SK-N-SH treated with all-trans-retinoic acid at 6 μM for 48 hours (cell line): ENCODE results near the gene DIP2C.
"Not testable (repeated sequence)": the region's sequence is repeated elsewhere in the genome, so short reads cannot be mapped to it uniquely, and the experiment has no call there.

Experiments
- ATAC-seq: fragments of 200-7000 bp; cut with Tn5 transposase; 3 replicates; pipeline ENCODE4 v1.9.1; 2020; ENCODE audit warnings: mild to moderate bottlenecking, moderate library complexity
- ARNTL ChIP-seq: fragments of 450-650 bp; formaldehyde crosslinking; IDR thresholded peaks from 2 replicates; pipeline ENCODE4 v1.5.0; 2020; ENCODE audit warnings: low read depth, mild to moderate bottlenecking, moderate library complexity, borderline replicate concordance
- BACH2 ChIP-seq: fragments of 250-450 bp; sonication (Bioruptor Pico); IDR thresholded peaks from 2 replicates; pipeline ENCODE4 v1.9.0; 2021; ENCODE audit warnings: mild to moderate bottlenecking, borderline replicate concordance
- CSRNP3 ChIP-seq: fragments of 250-450 bp; sonication (Bioruptor Pico); IDR thresholded peaks from 2 replicates; pipeline ENCODE4 v1.5.1; 2021; ENCODE audit warnings: mild to moderate bottlenecking, moderate library complexity
- ESRRG ChIP-seq: fragments of 250-450 bp; sonication (Bioruptor Pico); IDR thresholded peaks from 2 replicates; pipeline ENCODE4 v1.6.1; 2021; ENCODE audit warnings: mild to moderate bottlenecking
- GLIS3 ChIP-seq: fragments of 250-450 bp; sonication (Bioruptor Pico); IDR thresholded peaks from 2 replicates; pipeline ENCODE4 v1.5.0; 2020; ENCODE audit warnings: mild to moderate bottlenecking, moderate library complexity
- ISL1 ChIP-seq: fragments of 250-450 bp; sonication (Bioruptor Pico); IDR thresholded peaks from 2 replicates; pipeline ENCODE4 v2.1.2; 2022; ENCODE audit warnings: mild to moderate bottlenecking, moderate library complexity
- OSR1 ChIP-seq: fragments of 250-450 bp; sonication (Bioruptor Pico); IDR thresholded peaks from 2 replicates; pipeline ENCODE4 v1.8.0; 2022; ENCODE audit warnings: moderate library complexity, mild to moderate bottlenecking, inconsistent platforms
- PATZ1 ChIP-seq: fragments of 250-450 bp; sonication (Bioruptor Pico); IDR thresholded peaks from 2 replicates; pipeline ENCODE4 v1.8.0; 2020; ENCODE audit warnings: mild to moderate bottlenecking, moderate library complexity, borderline replicate concordance
- PPARA ChIP-seq: fragments of 250-450 bp; sonication (Bioruptor Pico); IDR thresholded peaks from 2 replicates; pipeline ENCODE4 v1.5.0; 2020; ENCODE audit warnings: mild to moderate bottlenecking, borderline replicate concordance
- RARB ChIP-seq: fragments of 250-450 bp; sonication (Bioruptor Pico); IDR thresholded peaks from 2 replicates; pipeline ENCODE4 v1.8.0; 2021; ENCODE audit warnings: mild to moderate bottlenecking, moderate library complexity
- SNAI2 ChIP-seq: fragments of 250-450 bp; sonication (Bioruptor Pico); IDR thresholded peaks from 2 replicates; pipeline ENCODE4 v1.5.0; 2020; ENCODE audit warnings: mild to moderate bottlenecking, moderate library complexity
- TCF4 ChIP-seq: fragments of 250-450 bp; sonication (Bioruptor Pico); IDR thresholded peaks from 2 replicates; pipeline ENCODE4 v1.8.0; 2021; ENCODE audit warnings: mild to moderate bottlenecking, moderate library complexity, borderline replicate concordance
- TOX ChIP-seq: fragments of 250-450 bp; sonication (Bioruptor Pico); IDR thresholded peaks from 2 replicates; pipeline ENCODE4 v1.8.0; 2021; ENCODE audit warnings: mild to moderate bottlenecking, moderate library complexity, borderline replicate concordance
- ZFP30 ChIP-seq: fragments of 450-650 bp; formaldehyde crosslinking; IDR thresholded peaks from 2 replicates; pipeline ENCODE4 v1.5.0; 2022; ENCODE audit warnings: mild to moderate bottlenecking, moderate library complexity
- ZNF565 ChIP-seq: fragments of 450-650 bp; formaldehyde crosslinking; conservative IDR thresholded peaks from 2 replicates; pipeline ENCODE4 v1.5.0; 2020; ENCODE audit warnings: low read depth, mild to moderate bottlenecking, moderate library complexity
- ZNF70 ChIP-seq: fragments of 450-650 bp; formaldehyde crosslinking; IDR thresholded peaks from 2 replicates; pipeline ENCODE4 v1.5.0; 2020; ENCODE audit warnings: mild to moderate bottlenecking, moderate library complexity
- ZNF8 ChIP-seq: fragments of 450-650 bp; formaldehyde crosslinking; IDR thresholded peaks from 2 replicates; pipeline ENCODE4 v1.5.0; 2020; ENCODE audit warnings: mild to moderate bottlenecking, moderate library complexity
- TF ChIP-seq, protein P1 (sequence below): fragments of 250-450 bp; sonication (Bioruptor Pico); IDR thresholded peaks from 2 replicates; pipeline ENCODE4 v1.5.0; 2020; ENCODE audit warnings: mild to moderate bottlenecking, moderate library complexity
- TF ChIP-seq, protein P2 (sequence below): fragments of 250-450 bp; sonication (Bioruptor Pico); IDR thresholded peaks from 2 replicates; pipeline ENCODE4 v1.5.1; 2020; ENCODE audit warnings: low read depth, mild to moderate bottlenecking, moderate library complexity

DIP2C gene

GRCh38 chr10:326350-326749 is 363.1 kb downstream of the DIP2C start:
- no peak for ATAC-seq
- TF ChIP-seq CSRNP3 (CRISPR knock-in tag) (no peak), ZNF565 (no peak)
- TF ChIP-seq, protein P1, sequence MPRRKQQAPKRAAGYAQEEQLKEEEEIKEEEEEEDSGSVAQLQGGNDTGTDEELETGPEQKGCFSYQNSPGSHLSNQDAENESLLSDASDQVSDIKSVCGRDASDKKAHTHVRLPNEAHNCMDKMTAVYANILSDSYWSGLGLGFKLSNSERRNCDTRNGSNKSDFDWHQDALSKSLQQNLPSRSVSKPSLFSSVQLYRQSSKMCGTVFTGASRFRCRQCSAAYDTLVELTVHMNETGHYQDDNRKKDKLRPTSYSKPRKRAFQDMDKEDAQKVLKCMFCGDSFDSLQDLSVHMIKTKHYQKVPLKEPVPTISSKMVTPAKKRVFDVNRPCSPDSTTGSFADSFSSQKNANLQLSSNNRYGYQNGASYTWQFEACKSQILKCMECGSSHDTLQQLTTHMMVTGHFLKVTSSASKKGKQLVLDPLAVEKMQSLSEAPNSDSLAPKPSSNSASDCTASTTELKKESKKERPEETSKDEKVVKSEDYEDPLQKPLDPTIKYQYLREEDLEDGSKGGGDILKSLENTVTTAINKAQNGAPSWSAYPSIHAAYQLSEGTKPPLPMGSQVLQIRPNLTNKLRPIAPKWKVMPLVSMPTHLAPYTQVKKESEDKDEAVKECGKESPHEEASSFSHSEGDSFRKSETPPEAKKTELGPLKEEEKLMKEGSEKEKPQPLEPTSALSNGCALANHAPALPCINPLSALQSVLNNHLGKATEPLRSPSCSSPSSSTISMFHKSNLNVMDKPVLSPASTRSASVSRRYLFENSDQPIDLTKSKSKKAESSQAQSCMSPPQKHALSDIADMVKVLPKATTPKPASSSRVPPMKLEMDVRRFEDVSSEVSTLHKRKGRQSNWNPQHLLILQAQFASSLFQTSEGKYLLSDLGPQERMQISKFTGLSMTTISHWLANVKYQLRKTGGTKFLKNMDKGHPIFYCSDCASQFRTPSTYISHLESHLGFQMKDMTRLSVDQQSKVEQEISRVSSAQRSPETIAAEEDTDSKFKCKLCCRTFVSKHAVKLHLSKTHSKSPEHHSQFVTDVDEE (CRISPR knock-in tag): no peak
- TF ChIP-seq, all 23 proteins: peak for 0

GRCh38 chr10:325282-325681 is 364.2 kb downstream of the DIP2C start:
- TF ChIP-seq ZNF8 (CRISPR knock-in tag) (no peak), ZFP30 (no peak), PPARA (CRISPR knock-in tag) (no peak), CSRNP3 (CRISPR knock-in tag) (no peak), ESRRG (CRISPR knock-in tag) (no peak), GLIS3 (no peak), ZNF70 (CRISPR knock-in tag) (no peak), ARNTL (CRISPR knock-in tag) (no peak), BACH2 (CRISPR knock-in tag) (no peak), PATZ1 (no peak), ISL1 (CRISPR knock-in tag) (no peak), RARB (CRISPR knock-in tag) (no peak)
- TF ChIP-seq, protein P2, sequence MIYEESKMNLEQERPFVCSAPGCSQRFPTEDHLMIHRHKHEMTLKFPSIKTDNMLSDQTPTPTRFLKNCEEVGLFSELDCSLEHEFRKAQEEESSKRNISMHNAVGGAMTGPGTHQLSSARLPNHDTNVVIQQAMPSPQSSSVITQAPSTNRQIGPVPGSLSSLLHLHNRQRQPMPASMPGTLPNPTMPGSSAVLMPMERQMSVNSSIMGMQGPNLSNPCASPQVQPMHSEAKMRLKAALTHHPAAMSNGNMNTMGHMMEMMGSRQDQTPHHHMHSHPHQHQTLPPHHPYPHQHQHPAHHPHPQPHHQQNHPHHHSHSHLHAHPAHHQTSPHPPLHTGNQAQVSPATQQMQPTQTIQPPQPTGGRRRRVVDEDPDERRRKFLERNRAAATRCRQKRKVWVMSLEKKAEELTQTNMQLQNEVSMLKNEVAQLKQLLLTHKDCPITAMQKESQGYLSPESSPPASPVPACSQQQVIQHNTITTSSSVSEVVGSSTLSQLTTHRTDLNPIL (CRISPR knock-in tag): no peak
- ATAC-seq: no peak

DNA sequence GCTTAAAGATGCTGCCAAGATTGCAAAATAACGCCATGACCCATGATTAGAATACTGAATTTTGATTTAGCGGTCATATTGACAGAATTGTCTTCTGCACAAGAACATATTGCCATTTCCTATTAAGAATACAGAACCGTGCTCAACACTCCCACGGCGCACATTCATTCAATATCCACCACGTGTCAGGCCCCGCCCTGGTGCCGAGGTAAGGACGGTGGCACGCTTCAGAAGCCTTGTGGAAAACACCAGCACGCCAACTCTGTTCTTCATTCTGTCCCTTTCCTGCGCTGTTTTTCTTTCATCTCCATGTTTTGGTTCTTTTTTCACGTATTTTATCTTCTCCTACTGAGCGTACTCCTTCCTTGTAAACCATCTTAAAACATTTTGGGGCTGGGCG is 364.9 kb downstream of the DIP2C start:
- TF ChIP-seq OSR1: no peak
- TF ChIP-seq ZFP30: no peak
- TF ChIP-seq TOX (CRISPR knock-in tag): no peak
- TF ChIP-seq SNAI2 (CRISPR knock-in tag): no peak
- no peak for TF ChIP-seq RARB (CRISPR knock-in tag)
- TF ChIP-seq ARNTL (CRISPR knock-in tag): no peak
- TF ChIP-seq ESRRG (CRISPR knock-in tag): no peak
- TF ChIP-seq ZNF8 (CRISPR knock-in tag): no peak
- no peak for TF ChIP-seq TCF4 (CRISPR knock-in tag)
- TF ChIP-seq ZNF70 (CRISPR knock-in tag): no peak
- no peak for TF ChIP-seq GLIS3
- no peak for TF ChIP-seq PPARA (CRISPR knock-in tag)
- no peak for ATAC-seq

- peak; percentile 100 for ATAC-seq
- no peak for TF ChIP-seq ESRRG (CRISPR knock-in tag)
- no peak for TF ChIP-seq CSRNP3 (CRISPR knock-in tag)
- no peak for TF ChIP-seq GLIS3
- no peak for TF ChIP-seq TCF4 (CRISPR knock-in tag)
- no peak for TF ChIP-seq PPARA (CRISPR knock-in tag)
- no peak for TF ChIP-seq ARNTL (CRISPR knock-in tag)
Observed at GRCh38 chr10:323651-324293, 365.7 kb downstream of the DIP2C start.

DNA sequence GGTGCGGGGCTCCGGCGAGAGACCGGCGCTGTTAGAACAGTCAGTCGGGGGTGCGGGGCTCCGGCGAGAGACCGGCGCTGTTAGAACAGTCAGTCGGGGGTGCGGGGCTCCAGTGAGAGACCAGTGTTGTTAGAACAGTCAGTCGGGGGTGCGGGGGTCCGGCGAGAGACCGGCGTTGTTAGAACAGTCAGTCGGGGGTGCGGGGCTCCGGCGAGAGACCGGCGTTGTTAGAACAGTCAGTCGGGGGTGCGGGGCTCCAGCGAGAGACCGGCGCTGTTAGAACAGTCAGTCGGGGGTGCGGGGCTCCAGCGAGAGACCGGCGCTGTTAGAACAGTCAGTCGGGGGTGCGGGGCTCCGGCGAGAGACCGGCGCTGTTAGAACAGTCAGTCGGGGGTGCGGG is 366.4 kb downstream of the DIP2C start:
- ATAC-seq: not testable (repeated sequence)
